Cortex of kidney (tissue), 1 donor: ENCODE measurements around the gene NONO.
"Not testable (repeated sequence)": the region's sequence is repeated elsewhere in the genome, so short reads cannot be mapped to it uniquely, and the experiment has no call there.

ENCODE experiments used
- DNase-seq: peaks from one replicate; lab custom pipeline; 2025; lab: John Stamatoyannopoulos, UW

The NONO gene

GRCh38 chrX:71283403-71284143, at the start of gene NONO:
Gene NONO, plus strand, starts transcription at chrX:71283635. Its CDS starts 7,003 bp downstream, at chrX:71290638.
- DNase-seq, result peak; percentile 7

- DNase-seq, result no peak
Observed at GRCh38 chrX:71235482-71235881, 48.0 kb upstream of the NONO start.

GRCh38 chrX:71236836-71237235, 46.6 kb upstream of the NONO start:
- no peak for DNase-seq

GRCh38 chrX:71239781-71240180, 43.7 kb upstream of the NONO start:
- DNase-seq, result no peak

- DNase-seq, result no peak
Observed at GRCh38 chrX:71241301-71241700, 42.1 kb upstream of the NONO start.

GRCh38 chrX:71244359-71245128, 38.9 kb upstream of the NONO start:
- DNase-seq, result no peak

GRCh38 chrX:71245159-71245558, 38.3 kb upstream of the NONO start:
- DNase-seq, result no peak

GRCh38 chrX:71250841-71251240, 32.6 kb upstream of the NONO start:
- no peak for DNase-seq

GRCh38 chrX:71251466-71251973, 31.9 kb upstream of the NONO start:
- DNase-seq, result no peak

- DNase-seq, result no peak
Observed at GRCh38 chrX:71252221-71252620, 31.2 kb upstream of the NONO start.

- no peak for DNase-seq
Observed at GRCh38 chrX:71253253-71254091, 30.0 kb upstream of the NONO start.

- DNase-seq, result peak; percentile 9
Observed at GRCh38 chrX:71254092-71254963, 29.1 kb upstream of the NONO start, which contains the start of gene ZMYM3. Gene ZMYM3, minus strand, starts transcription at chrX:71254140. Its CDS starts 885 bp downstream, at chrX:71253255.

- DNase-seq, result no peak
Observed at GRCh38 chrX:71256051-71256450, 27.4 kb upstream of the NONO start.

GRCh38 chrX:71256856-71257255, 26.6 kb upstream of the NONO start:
- DNase-seq, result no peak

GRCh38 chrX:71268624-71269023, 14.8 kb upstream of the NONO start:
- DNase-seq, result not testable (repeated sequence)

GRCh38 chrX:71269801-71270395, 13.5 kb upstream of the NONO start:
- no peak for DNase-seq

GRCh38 chrX:71272313-71272712, 11.1 kb upstream of the NONO start:
- not testable (repeated sequence) for DNase-seq

- not testable (repeated sequence) for DNase-seq
Observed at GRCh38 chrX:71281300-71281699, 2.1 kb upstream of the NONO start.

GRCh38 chrX:71282514-71283402, 677 bp upstream of the NONO start:
- DNase-seq, result no peak

GRCh38 chrX:71285929-71286328, 2.5 kb downstream of the NONO start:
- no peak for DNase-seq
